Activated CD4-positive, CD25-positive, alpha-beta regulatory T cell treated with anti-CD3 and anti-CD28 coated beads, Interleukin-2, amount 50 U/mL, for 24 hours (primary cell): ENCODE measurements around the gene NUDT19.
"Not testable (repeated sequence)": the region's sequence is repeated elsewhere in the genome, so short reads cannot be mapped to it uniquely, and the experiment has no call there.

Experiments
- ATAC-seq, 2 donors: fragments of 150-1000 bp; cut with Tn5 transposase; one replicate each; pipeline ENCODE4 v1.10.0; 2021; ENCODE audit warnings: mild to moderate bottlenecking in 1 of 2, moderate library complexity in 1 of 2

The NUDT19 gene

DNA sequence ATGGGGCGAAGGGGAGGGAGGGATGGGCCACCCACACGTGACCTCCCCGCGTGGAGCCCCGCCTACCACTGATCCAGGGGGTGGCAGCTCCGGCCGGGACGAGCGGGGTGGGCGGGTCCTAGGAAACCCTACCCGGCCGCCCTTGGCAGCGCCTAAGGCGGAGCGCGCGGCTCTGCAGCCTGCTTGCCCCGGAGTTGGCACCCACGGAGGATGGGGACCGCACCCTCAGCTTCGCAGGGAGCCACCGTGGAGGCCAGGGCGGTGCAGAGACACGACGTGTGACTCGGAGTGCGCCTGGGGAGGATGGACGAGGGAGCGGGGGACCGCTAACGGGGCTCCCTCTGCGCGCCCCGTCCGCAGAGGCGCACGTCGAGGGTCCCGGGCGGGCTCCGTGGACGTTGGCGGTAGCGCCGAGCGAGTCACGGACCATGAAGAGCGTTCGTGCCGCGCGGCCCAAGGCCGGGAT lies 15.9 kb upstream of the NUDT19 start, which contains the start of gene RGS9BP:
RGS9BP (plus strand) TSS at position 129 of the 466 bp plus-strand sequence. CDS start 416 bp downstream, outside the sequence.
- ATAC-seq, result peak; percentile 40 to 46

DNA sequence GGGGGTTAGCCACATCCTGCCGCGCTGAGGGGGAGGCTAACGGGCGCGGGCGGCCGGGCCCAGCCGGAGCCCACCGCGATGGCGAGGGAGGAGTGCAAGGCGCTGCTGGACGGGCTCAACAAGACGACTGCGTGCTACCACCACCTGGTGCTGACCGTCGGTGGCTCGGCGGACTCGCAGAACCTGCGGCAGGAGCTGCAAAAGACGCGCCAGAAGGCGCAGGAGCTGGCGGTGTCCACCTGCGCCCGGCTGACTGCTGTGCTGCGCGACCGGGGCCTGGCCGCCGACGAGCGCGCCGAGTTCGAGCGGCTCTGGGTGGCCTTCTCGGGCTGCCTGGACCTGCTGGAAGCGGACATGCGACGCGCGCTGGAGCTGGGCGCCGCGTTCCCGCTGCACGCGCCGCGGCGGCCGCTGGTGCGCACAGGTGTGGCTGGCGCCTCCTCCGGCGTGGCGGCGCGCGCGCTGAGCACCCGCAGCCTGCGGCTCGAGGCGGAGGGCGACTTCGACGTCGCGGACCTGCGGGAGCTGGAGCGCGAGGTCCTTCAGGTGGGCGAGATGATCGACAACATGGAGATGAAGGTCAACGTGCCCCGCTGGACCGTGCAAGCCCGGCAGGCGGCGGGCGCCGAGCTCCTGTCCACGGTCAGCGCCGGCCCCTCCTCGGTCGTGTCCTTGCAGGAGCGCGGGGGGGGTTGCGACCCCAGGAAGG lies 15.3 kb upstream of the NUDT19 start:
- ATAC-seq, result no peak

DNA sequence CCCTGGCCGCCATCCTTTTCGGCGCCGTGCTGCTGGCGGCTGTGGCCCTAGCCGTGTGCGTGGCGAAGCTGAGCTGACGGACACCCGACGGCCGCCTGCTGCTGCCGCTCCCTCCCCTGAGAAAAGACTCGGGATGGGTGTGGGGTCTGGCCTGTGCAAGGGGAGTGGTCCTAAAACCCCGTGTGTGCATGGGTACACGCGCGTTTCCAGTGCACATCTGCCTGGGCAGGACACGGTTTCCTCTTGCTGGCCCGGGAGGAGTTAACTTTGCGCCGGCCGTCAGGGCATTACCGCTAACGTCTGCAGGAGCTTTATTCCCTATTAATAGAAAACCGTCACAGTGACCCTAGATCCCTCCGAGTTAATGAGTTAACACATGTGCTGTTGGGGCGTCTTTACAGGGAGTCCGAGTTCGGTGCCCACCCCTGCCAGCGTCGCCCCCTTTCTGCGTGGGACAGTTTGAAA lies 14.7 kb upstream of the NUDT19 start:
- ATAC-seq, result no peak

DNA sequence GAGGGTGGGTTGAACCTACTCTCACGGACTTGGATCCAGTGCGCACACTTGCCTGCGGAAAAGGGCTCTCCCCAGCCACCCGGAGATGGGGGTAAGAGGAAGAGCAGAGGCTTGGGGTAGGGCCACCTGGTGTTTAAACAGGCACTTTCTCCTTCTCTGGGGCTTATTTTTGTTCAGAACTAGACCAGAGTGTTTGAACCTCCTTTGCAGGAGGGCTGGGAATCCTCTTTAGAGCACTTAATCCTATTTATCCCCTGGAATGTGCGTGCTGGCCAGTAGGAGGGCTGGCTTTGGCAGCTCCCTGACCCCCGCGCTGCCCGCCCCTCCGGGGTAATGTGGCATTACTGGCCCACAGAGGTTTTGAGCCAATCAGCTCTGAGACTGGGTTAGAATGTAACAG lies 14.0 kb upstream of the NUDT19 start:
- no peak for ATAC-seq

DNA sequence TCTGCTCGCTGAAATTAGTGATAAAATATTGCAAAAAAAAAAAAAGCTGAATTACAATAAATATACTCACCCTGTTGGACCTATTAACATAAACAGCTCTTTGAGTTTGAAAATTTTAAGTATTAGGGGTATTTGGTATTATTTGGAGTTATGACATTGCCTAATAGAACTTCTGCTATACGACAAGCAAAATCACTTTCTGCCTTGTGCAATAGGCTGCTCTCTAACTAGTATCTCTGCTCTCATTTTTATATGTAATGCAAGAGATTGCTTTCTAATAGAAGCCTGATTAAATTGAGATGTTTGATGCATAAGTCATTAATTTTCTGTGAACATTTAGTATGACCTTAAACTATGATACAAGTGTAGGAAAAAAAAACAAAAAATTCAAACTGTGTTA lies 10.6 kb upstream of the NUDT19 start:
- ATAC-seq, result no peak

DNA sequence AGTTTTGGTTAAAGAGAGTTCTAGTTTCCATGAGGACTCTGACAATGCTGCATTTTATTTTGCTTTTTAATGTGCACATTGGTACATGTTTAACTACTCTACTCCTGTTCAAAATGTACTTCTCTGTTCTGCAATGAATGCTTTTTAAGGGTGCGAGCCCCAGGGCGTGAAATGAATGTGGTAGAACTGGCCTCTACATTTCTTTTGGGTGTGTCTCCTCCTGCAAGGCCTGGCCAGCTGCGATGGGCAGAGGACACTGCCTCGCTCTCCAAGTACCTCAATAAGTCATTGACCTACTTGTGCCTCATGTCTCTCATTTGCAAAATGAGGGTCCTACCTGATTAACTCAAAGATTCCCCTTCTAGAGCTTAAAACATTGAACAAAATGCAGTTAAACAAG lies 9.3 kb upstream of the NUDT19 start:
- no peak for ATAC-seq

DNA sequence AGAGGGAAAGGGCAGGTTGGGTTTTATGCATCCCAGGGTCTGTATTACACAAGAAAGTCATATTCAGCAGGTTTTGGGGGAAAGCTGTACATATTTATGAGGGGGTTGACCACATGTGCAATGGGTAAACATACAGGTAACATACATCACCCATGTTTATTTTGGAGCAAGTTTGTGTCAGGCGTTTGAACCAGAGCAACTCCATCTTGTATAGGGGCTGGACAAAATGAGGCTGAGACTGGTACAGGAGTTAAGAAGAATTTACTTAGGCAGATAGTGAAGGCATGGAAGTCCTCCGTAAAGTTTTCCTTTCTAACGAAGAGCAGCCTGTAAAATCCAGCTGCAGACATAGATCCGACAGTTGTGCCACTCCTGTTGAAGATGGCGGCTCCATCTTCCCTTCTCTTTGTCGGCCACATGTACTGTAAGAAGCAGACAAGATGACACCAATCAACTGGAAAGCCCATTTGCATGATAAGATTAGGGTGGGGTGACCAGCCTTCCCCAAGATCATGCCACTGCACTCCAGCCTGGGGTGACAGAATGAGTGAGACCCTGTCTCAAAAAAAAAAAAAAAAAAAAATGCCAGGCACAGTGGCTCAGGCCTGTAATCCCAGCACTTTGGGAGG lies 4.7 kb upstream of the NUDT19 start:
- no peak for ATAC-seq

DNA sequence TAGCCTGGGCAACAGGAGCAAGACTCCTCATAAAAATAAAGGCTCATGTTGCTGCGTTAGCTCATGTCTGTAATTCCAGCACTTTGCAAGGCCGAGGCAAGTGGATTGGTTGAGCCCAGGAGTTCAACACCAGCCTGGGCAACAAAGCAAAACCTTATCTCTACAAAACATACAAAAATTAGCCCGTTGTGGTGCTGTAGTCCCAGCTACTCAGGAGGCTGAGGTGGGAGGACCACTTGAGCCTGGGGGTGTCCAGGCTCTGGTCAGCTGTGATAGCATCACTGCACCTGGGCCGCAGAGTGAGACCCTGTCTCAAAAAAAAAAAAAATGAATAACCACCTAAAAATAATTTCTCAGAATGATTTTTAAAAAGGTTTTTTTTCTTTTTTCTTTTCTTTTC lies 3.9 kb upstream of the NUDT19 start:
- no peak for ATAC-seq

DNA sequence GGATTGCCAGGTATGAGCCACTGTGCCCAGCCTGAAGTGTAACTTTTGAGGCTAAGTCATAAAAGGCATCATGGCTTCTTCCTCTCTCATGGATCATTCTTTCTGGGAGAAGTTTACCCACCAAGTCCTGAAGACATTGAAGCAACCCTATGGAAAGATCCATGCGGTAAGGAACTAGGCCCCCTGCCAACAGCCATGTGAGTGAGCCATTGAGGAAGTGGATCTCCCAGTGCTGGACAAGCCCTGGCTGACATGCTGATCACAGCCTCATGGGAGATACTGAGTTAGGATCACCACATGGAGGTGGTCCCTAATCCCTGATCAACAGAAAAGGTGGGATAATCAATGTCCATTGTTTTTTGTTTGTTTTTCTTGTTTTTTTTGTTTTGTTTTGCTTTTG lies 3.3 kb upstream of the NUDT19 start:
- ATAC-seq, result no peak

DNA sequence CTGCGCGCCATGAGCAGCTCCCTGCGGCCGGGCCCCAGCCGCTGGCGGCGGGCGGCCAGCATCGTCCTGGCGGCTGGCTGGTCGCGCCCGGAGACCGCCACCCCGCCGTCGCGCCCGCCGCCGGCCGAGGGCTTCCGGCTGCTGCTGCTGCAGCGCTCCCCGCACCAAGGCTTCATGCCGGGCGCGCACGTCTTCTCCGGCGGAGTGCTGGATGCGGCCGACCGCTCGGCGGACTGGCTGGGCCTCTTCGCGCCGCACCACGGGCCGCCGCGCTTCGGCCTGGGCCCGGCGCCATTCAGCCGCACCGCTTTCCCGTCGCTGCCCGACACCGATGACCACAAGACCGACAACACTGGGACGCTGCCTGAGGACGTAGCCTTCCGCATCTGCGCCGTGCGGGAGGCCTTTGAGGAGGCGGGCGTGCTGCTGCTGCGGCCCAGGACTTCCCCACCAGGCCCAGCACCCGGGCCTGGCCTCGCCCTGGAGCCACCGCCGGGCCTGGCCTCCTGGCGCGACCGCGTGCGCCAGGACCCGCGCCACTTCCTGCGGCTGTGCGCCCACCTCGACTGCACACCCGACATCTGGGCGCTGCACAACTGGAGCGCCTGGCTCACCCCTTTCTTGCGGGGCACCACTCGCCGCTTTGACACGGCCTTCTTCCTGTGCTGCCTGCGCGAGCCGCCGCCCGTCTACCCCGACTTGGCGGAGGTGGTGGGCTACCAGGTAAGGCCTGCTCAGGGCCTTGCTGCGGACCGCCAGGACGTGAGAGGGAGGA lies 518 bp downstream of the NUDT19 start:
- ATAC-seq, result peak; percentile 53 to 62

DNA sequence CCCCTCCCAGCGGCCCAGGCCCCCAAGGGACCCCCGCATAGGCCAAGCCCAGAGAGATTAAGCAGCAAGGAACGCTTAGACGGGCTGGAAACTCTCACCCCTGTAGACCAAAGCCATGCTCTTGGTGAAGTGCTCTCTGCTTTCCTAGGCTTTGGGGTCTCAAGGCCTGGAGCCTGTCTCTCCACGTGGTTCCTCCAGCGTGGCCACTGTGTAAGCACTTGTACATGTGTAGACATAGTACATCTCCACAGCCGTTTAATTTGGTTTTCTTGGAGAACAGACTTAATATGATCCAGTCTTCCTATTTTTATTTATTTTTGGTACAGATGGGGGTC lies 1.1 kb downstream of the NUDT19 start:
- ATAC-seq, result no peak

DNA sequence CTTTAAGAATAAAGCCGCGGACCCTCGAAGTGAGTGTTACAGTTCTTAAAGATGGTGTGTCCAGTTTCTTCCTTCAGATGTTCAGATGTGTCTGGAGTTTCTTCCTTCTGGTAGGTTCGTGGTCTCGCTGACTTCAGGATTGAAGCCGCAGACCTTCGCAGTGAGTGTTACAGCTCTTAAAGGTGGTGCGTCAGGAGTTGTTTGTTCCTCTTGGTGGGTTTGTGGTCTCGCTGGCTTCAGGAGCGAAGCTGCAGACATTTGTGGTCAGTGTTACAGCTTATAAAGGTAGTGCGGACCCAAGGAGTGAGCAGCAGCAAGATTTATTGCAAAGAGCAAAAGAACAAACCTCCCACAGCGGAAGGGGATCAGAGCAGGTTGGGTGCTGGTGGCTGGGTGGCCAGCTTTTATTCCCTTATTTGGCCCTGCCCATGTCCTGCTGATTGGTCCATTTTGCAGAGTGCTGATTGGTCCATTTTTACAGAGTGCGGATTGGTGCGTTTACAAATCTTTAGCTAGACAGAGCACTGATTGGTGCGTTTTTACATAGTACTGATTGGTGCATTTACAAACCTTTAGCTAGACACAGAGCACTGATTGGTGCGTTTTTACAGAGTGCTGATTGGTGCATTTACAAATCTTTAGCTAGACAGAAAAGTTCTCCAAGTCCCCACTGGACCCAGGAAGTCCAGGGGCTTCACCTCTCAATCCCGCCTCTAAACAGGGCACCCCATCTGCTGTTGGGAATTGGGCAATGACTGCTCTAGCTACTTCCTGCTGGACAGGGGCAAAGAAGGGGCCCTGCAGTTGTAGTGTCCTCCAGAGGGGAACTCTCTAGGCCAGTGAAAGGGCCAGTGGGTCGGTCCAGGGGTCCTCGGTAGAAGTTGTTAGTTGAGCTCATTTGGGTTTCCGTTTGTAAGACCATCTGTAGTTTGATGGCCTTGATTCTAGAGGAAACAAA lies 1.8 kb downstream of the NUDT19 start:
- peak in 1 of 2 donors; percentile 2 for ATAC-seq

DNA sequence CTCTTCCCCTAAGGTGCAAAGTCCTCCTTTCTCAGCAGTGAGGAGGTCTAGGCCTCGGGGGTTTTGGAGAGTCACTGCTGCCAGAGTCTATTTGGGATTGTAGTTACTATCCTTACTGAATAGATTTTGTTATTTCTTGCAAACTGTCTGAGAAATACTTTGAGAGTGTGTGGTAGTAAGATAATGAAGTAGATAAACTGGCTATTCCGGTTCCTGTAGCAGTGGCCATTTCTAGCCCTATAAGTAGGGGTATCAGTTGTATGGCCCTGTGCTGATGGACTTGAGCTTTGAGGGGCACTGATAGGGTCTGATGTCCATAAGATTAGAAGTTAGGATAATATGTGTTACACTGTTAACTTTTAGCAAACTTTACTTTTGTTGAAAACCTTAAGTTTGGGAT lies 2.7 kb downstream of the NUDT19 start:
- not testable (repeated sequence) for ATAC-seq

DNA sequence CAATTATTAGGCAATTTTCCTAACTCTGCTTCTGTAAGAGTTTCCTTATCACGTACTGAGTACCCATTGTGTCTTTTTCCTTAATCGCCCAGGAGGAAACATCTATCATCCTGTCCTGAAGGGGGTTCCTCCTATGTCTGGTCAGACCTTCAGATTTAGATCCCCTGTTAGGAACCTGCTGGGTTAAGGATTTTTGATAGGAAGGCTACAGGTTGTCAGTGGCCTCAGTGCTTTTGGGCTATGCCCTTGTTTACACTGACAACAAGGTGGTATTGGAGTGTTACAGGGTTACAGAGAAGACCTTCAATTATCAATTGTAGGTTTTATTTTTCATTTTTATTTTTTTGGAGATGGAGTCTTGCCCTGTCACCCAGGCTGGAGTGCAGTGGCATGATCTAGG lies 3.2 kb downstream of the NUDT19 start:
- not testable (repeated sequence) for ATAC-seq

DNA sequence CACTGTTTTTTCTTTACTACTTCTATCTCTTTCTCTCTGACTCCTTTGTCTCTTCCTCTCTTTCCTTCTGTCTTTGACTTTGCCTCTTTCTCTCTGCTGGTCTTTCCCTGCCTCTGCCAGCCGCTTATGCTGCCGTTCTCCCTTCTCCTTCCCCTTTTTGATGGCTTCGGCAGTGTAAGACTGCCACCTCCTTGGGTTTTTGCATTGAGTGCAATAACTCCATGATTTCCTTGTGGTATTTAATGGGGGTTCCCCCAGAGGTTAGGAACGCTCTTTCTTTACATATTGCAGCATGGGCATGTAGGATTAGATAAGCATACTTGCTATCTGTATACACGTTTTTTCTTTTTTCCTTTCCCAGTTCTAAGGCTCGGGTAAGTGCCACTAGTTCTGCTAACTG lies 3.9 kb downstream of the NUDT19 start:
- ATAC-seq, result not testable (repeated sequence)

DNA sequence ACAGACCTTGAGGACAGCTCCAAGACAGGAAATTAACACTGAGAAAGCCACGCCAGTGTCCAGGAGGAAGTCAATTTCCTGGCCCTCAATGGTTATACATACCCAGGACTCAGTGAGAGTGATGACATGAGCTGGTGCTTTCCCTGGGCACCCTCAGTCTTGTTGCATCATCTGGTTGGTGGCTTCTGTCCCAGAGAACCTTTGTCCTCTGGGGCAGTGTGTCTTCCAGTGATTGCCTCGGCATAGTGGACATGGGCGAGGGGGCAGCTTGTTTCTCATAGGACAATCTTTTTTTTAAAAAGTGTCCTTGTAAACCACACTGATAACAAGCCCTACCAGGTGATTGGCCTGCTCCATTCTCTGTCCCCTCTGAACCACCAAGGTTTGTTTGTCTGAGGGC lies 5.2 kb downstream of the NUDT19 start:
- not testable (repeated sequence) for ATAC-seq

DNA sequence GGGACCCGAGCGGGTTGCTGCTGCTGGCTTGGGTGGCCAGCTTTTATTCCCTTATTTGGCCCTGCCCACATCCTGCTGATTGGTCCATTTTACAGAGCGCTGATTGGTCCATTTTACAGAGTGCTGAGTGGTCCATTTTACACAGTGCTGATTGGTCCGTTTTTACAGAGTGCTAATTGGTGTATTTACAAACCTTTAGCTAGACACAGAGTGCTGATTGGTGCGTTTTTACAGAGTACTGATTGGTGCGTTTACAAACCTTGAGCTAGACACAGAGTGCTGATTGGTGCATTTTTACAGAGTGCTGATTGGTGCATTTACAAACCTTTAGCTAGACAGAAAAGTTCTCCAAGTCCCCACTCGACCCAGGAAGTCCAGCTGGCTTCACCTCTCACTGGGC lies 8.5 kb downstream of the NUDT19 start:
- not testable (repeated sequence) for ATAC-seq

DNA sequence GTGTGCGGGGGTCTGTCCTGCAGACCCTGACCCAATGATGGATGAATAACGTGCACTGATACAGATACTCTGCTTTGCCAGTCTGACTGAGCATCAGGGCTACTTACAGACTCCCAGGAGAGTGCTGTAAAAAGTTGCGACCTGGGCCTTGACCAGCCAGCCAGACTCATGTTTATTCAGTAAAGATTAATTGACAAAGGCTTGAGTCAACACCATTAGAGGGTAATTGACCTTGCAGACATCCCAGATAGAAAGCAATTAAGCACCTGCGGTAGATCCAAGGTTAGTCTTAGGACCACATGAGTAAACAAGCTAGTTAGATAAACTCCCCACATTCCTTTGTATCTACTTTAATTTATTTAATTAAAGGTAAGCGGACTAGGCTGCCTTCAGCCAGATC lies 10.4 kb downstream of the NUDT19 start:
- no peak for ATAC-seq

DNA sequence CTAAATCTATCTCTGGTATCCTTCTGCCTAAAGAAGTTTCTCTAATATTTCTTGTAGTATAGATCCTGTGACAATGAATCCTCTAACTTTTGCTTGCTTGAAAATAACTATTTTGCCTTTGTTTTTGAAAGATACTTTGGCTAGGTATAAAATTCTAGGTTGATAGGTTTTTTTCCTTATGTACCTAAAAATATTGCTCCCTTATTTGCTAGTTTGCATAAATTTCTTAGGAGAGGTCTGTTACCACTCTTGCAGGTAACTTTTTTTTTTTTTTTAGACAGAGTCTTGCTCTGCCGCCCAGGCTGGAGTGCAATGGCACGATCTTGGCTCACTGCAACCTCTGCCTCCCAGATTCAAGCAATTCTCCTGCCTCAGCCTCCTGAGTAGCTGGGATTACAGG lies 12.4 kb downstream of the NUDT19 start:
- ATAC-seq, result not testable (repeated sequence)

DNA sequence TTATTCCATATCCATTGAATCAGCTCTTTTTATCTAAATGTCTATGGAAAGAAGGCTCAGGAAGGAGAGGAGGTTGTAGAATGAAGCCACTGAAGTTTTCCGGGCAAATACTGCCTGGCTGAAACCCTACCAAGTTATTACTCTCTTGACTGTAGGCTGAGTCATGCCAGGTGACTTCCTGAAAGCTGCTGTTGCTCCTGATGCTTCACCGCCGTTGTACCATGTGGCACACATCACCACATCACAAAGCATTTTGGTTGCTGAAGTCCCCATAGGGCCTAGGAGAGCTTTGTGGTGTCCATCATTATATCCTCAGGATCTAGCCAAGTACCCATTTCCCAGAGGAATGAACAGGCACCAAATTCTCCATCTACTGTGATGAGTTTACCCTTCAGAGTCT lies 16.8 kb downstream of the NUDT19 start:
- ATAC-seq, result peak; percentile 98

DNA sequence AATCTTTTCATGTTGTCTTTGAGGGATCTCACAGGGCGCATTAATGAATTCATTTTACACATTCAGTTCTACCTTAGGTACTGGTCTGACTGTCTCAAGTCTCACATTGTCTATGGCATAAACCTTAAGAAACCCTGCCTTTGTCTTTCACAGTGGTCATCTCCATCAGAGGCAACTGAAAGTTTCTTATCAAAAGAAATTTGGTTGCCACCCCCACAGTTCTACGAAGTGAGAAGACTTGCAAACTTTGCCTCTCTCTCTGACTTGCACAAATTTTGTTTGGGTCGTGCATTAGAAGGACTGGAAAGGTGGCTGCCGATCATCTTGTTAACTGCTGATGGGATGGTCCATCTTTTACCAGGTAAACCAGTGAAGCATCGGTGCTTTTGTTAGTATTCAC lies 17.4 kb downstream of the NUDT19 start:
- no peak for ATAC-seq

DNA sequence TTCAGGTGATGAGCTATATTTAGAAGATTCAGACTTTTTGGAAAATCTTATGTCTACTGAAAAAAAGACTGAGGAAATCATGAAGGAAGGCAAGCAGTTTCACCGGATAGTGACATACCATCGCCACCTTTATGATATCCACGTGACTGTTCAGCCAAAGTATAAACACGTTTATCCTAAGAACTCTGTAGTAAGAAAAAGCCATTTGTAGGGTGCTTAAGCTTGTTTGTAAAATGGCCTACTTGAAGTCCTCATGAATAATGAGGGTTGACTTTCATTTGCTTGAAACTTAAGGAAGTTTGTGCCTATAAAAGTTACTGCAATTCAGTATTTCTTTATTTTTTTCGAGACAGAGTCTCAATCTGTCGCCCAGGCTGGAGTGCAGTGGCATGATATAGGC lies 20.1 kb downstream of the NUDT19 start:
- no peak for ATAC-seq
